Progenitor cell of endocrine pancreas (in vitro differentiated cells): Measurements from ENCODE around the gene DAPK1. TPM values are rescaled to one million over a fixed set of nuclear protein-coding genes. Genes with fewer than 3 reads are reported as not detected.
A peak's percentile ranks its signal among the peaks of the same experiment; 100 is the strongest.

Source experiments
- DNase-seq: peaks from one replicate; pipeline ENCODE4 v3.0.0; 2021; ENCODE audit warnings: low spot score; ENCODE audit not compliant: unreplicated experiment
- H3K27ac Mint-ChIP-seq: 2 replicates; pipeline ENCODE4 v1.8.0; 2021; ENCODE audit warnings: mild to moderate bottlenecking, moderate library complexity, mixed read lengths
- H3K27me3 Mint-ChIP-seq: 2 replicates; pipeline ENCODE4 v1.8.0; 2021; ENCODE audit warnings: mixed read lengths
- H3K36me3 Mint-ChIP-seq: 2 replicates; pipeline ENCODE4 v1.8.0; 2022; ENCODE audit warnings: mixed read lengths; ENCODE audit not compliant: insufficient read depth
- H3K4me1 Mint-ChIP-seq: 2 replicates; pipeline ENCODE4 v1.8.0; 2021; ENCODE audit warnings: low read depth, mixed read lengths
- H3K4me3 Mint-ChIP-seq: 2 replicates; pipeline ENCODE4 v1.8.0; 2021; ENCODE audit warnings: low read depth, mild to moderate bottlenecking, moderate library complexity, mixed read lengths
- H3K9me3 Mint-ChIP-seq: 2 replicates; pipeline ENCODE4 v1.8.0; 2021; ENCODE audit warnings: low read depth, mixed read lengths
- CTCF ChIP-seq: fragments of 200-600 bp; sonication (generic); IDR thresholded peaks from one replicate; pipeline ENCODE4 v1.5.0; 2021; ENCODE audit warnings: antibody characterized with exemption, mild to moderate bottlenecking; ENCODE audit not compliant: unreplicated experiment
- total RNA-seq: library from RNA; stranded (reverse); gene quantifications from 2 replicates; pipeline ENCODE4 v1.2.1, GENCODE V29; 2021

The DAPK1 gene
- total RNA-seq, 1 donor from 2014 or later, result 202 TPM

- Mint-ChIP-seq H3K36me3 (peaks cover 33% of the 10 kb centered on the region), H3K9me3 (no peaks in the 10 kb centered on the region), H3K4me1 (peaks cover 36% of the 10 kb centered on the region), H3K4me3 (no peak overlapping the region), H3K27me3 (no peaks in the 10 kb centered on the region), H3K27ac (peak overlapping the region; percentile 46)
- no peak for TF ChIP-seq CTCF
- no peak for DNase-seq
These were observed 114.1 kb downstream of the DAPK1 start for GRCh38 chr9:87611776-87612175.

GRCh38 chr9:87612536-87612935, 114.9 kb downstream of the DAPK1 start:
- Mint-ChIP-seq H3K9me3 (no peaks in the 10 kb centered on the region), H3K4me3 (peak overlapping the region; percentile 7), H3K4me1 (peaks cover 36% of the 10 kb centered on the region), H3K27ac (peak overlapping the region; percentile 79), H3K27me3 (no peaks in the 10 kb centered on the region), H3K36me3 (peaks cover 36% of the 10 kb centered on the region)
- TF ChIP-seq CTCF, result no peak
- no peak for DNase-seq

GRCh38 chr9:87613265-87614111, 115.8 kb downstream of the DAPK1 start:
- no peaks in the 10 kb centered on the region for H3K27me3 Mint-ChIP-seq
- peak overlapping the region; percentile 71 for H3K27ac Mint-ChIP-seq
- no peak for TF ChIP-seq CTCF
- no peaks in the 10 kb centered on the region for H3K9me3 Mint-ChIP-seq
- H3K4me1 Mint-ChIP-seq, result peaks cover 36% of the 10 kb centered on the region
- no peak overlapping the region for H3K4me3 Mint-ChIP-seq
- H3K36me3 Mint-ChIP-seq, result peaks cover 41% of the 10 kb centered on the region
- no peak for DNase-seq

- no peak for TF ChIP-seq CTCF
- Mint-ChIP-seq H3K27ac (peak overlapping the region; percentile 65), H3K4me1 (peaks cover 36% of the 10 kb centered on the region), H3K27me3 (no peaks in the 10 kb centered on the region), H3K9me3 (no peaks in the 10 kb centered on the region), H3K4me3 (no peak overlapping the region), H3K36me3 (peaks cover 44% of the 10 kb centered on the region)
- DNase-seq, result no peak
These were observed 116.7 kb downstream of the DAPK1 start for GRCh38 chr9:87614397-87614796.

- H3K4me1 Mint-ChIP-seq, result peaks cover 39% of the 10 kb centered on the region
- no peak overlapping the region for H3K4me3 Mint-ChIP-seq
- peak overlapping the region; percentile 45 for H3K27ac Mint-ChIP-seq
- DNase-seq, result no peak
- H3K27me3 Mint-ChIP-seq, result no peaks in the 10 kb centered on the region
- no peak for TF ChIP-seq CTCF
- no peaks in the 10 kb centered on the region for H3K9me3 Mint-ChIP-seq
- peaks cover 47% of the 10 kb centered on the region for H3K36me3 Mint-ChIP-seq
These were observed 117.5 kb downstream of the DAPK1 start for GRCh38 chr9:87615136-87615535.
